SK-N-MC (cell line): ENCODE data around the gene CDCA4.

Source experiments
- DNase-seq: peaks from one replicate; pipeline ENCODE4 v3.0.0-alpha.2; 2011; ENCODE audit warnings: low read depth, low spot score
- H3K27ac ChIP-seq: fragments of 200-600 bp; sonication (generic); 2 replicates; pipeline ENCODE4 v1.5.1; 2016; ENCODE audit warnings: mixed run types
- H3K36me3 ChIP-seq: fragments of 200-600 bp; sonication (generic); 2 replicates; pipeline ENCODE4 v1.6.1; 2017; ENCODE audit warnings: antibody characterized with exemption, low read length, mixed read lengths; ENCODE audit not compliant: insufficient read depth
- H3K4me3 ChIP-seq: fragments of 200-600 bp; sonication (generic); 2 replicates; pipeline ENCODE4 v1.5.1; 2016
- H3K9ac ChIP-seq: fragments of 200-600 bp; sonication (generic); 2 replicates; pipeline ENCODE4 v1.8.0; 2017; ENCODE audit warnings: mixed run types, mixed read lengths; ENCODE audit not compliant: insufficient read length
- H3K9me3 ChIP-seq: fragments of 200-600 bp; sonication (generic); 2 replicates; pipeline ENCODE4 v1.6.1; 2017; ENCODE audit warnings: low read depth, mild to moderate bottlenecking, antibody characterized with exemption, low read length, moderate library complexity, mixed read lengths
- EZH2 ChIP-seq: fragments of 200-600 bp; sonication (generic); IDR thresholded peaks from one replicate; pipeline ENCODE4 v1.6.1; 2017; ENCODE audit warnings: antibody characterized with exemption
- FOXP2 ChIP-seq: optimal IDR thresholded peaks from 2 replicates; pipeline ENCODE3; 2011; ENCODE audit warnings: mild to moderate bottlenecking, moderate library complexity; ENCODE audit not compliant: insufficient read depth; ENCODE audit errors: extremely low read length, control extremely low read depth
- POLR2AphosphoS5 ChIP-seq: IDR thresholded peaks from 2 replicates; pipeline ENCODE4 v1.6.1; 2012; ENCODE audit warnings: mild to moderate bottlenecking, low read depth, low read length, borderline replicate concordance

CDCA4 gene

GRCh38 chr14:105014032-105014431 lies 6.9 kb downstream of the CDCA4 start:
- Histone ChIP-seq H3K9ac (peak overlapping the region; percentile 26), H3K27ac (no peak overlapping the region), H3K9me3 (no peaks in the 10 kb centered on the region), H3K36me3 (peaks cover 55% of the 10 kb centered on the region), H3K4me3 (no peak overlapping the region)
- TF ChIP-seq EZH2 (no peak), FOXP2 (no peak), POLR2AphosphoS5 (no peak)
- DNase-seq, result no peak

GRCh38 chr14:105013150-105013785 lies 7.6 kb downstream of the CDCA4 start:
- H3K27ac ChIP-seq, result no peak overlapping the region
- H3K9ac ChIP-seq, result no peak overlapping the region
- no peaks in the 10 kb centered on the region for H3K9me3 ChIP-seq
- TF ChIP-seq EZH2 (no peak), POLR2AphosphoS5 (no peak), FOXP2 (no peak)
- H3K36me3 ChIP-seq, result peaks cover 53% of the 10 kb centered on the region
- no peak for DNase-seq
- H3K4me3 ChIP-seq, result no peak overlapping the region

- Histone ChIP-seq H3K4me3 (no peak overlapping the region), H3K9ac (no peak overlapping the region), H3K27ac (no peak overlapping the region), H3K9me3 (no peaks in the 10 kb centered on the region), H3K36me3 (peaks cover 50% of the 10 kb centered on the region)
- TF ChIP-seq EZH2, result no peak
- TF ChIP-seq FOXP2, result no peak
- TF ChIP-seq POLR2AphosphoS5, result no peak
- no peak for DNase-seq
Observed at GRCh38 chr14:105012171-105012985, 8.5 kb downstream of the CDCA4 start.

- Histone ChIP-seq H3K36me3 (peaks cover 45% of the 10 kb centered on the region), H3K4me3 (no peak overlapping the region), H3K9ac (no peak overlapping the region), H3K27ac (no peak overlapping the region), H3K9me3 (no peaks in the 10 kb centered on the region)
- TF ChIP-seq EZH2 (no peak), POLR2AphosphoS5 (no peak), FOXP2 (no peak)
- DNase-seq, result no peak
Observed at GRCh38 chr14:105011312-105011990, 9.4 kb downstream of the CDCA4 start.

GRCh38 chr14:105010891-105011291 lies 10.0 kb downstream of the CDCA4 start:
- Histone ChIP-seq H3K4me3 (no peak overlapping the region), H3K9ac (no peak overlapping the region), H3K27ac (no peak overlapping the region), H3K9me3 (no peaks in the 10 kb centered on the region), H3K36me3 (peaks cover 44% of the 10 kb centered on the region)
- TF ChIP-seq POLR2AphosphoS5, result no peak
- TF ChIP-seq FOXP2, result no peak
- TF ChIP-seq EZH2, result no peak
- DNase-seq, result no peak

GRCh38 chr14:105010106-105010505 lies 10.8 kb downstream of the CDCA4 start:
- Histone ChIP-seq H3K9ac (no peak overlapping the region), H3K9me3 (no peaks in the 10 kb centered on the region), H3K27ac (no peak overlapping the region), H3K36me3 (peaks cover 44% of the 10 kb centered on the region), H3K4me3 (no peak overlapping the region)
- TF ChIP-seq POLR2AphosphoS5 (no peak), FOXP2 (no peak)
- DNase-seq, result no peak

GRCh38 chr14:105007593-105008264 lies 13.2 kb downstream of the CDCA4 start:
- Histone ChIP-seq H3K4me3 (no peak overlapping the region), H3K9ac (no peak overlapping the region), H3K27ac (no peak overlapping the region), H3K9me3 (no peaks in the 10 kb centered on the region), H3K36me3 (peaks cover 44% of the 10 kb centered on the region)
- DNase-seq, result no peak
- TF ChIP-seq FOXP2 (no peak), POLR2AphosphoS5 (no peak), EZH2 (no peak)

GRCh38 chr14:105006831-105007592 lies 13.9 kb downstream of the CDCA4 start:
- no peak for TF ChIP-seq EZH2
- no peak for TF ChIP-seq FOXP2
- 0 out of 2 replicates have a peak, but pooled peaks have one; percentile 2 for TF ChIP-seq POLR2AphosphoS5
- Histone ChIP-seq H3K9ac (no peak overlapping the region), H3K27ac (no peak overlapping the region), H3K9me3 (no peaks in the 10 kb centered on the region), H3K36me3 (peaks cover 37% of the 10 kb centered on the region), H3K4me3 (no peak overlapping the region)
- DNase-seq, result no peak
